Activated CD4-positive, alpha-beta T cell treated with anti-CD3 and anti-CD28 coated beads, Interleukin-2, amount 50 U/mL, for 48 hours (primary cell): ENCODE data around the gene PAPLN.

Source experiments
- DNase-seq, 2 experiments: peaks; one replicate each; pipeline ENCODE4 v3.0.0-alpha.2; 2020

PAPLN gene

DNA sequence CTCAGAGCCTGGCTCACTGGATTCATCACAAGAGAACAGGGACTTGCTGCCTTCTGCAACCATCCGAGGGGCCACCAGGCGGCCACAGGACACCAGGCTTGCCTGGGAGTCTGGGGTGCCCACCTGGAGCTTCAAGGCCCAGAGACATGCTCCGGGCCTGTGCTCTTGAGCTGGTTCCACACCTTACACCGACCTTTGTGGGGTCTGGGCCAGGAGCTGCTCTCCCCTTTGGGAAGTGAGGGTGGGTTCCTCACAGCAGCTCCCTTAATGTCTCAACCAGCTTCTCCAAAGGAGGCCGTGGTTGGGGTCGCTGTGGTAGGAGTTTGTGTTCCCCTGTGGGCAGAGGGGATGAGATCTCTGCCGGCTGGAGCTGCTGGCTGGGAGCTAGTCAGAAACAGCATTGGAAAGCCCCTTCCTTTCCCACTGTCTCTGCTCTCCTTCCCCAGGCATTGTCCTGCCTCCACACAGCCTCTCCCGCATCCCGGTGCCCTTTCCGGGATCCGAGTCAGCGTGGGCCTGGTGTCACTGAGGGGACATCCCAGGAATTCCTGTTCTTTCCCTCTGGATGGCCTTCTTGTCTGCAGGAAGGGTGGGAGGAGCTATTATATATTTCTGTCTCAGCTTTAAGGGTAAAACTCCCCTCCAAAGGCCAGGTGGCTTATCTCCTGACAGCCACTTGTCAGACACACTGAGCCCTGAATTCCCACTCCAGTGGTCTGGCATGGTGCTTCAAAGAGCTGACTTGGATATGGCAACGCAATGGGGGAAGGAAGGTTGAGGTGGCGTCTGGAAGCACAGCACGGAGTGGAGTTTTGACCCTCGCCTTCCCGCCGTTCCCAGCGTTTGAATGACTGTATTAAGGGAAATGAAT lies 5.1 kb upstream of the PAPLN start:
- DNase-seq, result no peak

DNA sequence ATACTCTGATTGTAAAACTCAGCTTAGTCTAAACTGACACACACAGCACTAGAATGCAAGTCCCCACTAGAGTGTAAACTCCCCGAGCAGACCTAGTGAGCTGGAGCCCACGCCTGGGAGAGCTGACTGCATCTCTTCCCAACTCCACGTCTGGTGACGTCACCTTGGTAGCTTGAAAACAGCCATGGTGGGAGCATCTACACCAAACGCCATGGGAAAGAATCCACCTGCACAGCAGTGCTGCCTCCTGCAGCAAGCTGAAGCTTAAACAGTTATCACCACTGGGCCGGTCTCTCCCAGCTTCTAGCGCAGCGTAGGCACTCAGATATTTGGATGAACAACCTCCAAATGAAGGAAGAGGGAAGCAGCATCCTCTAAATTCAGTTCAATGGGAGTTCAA lies 4.3 kb upstream of the PAPLN start:
- no peak for DNase-seq

DNA sequence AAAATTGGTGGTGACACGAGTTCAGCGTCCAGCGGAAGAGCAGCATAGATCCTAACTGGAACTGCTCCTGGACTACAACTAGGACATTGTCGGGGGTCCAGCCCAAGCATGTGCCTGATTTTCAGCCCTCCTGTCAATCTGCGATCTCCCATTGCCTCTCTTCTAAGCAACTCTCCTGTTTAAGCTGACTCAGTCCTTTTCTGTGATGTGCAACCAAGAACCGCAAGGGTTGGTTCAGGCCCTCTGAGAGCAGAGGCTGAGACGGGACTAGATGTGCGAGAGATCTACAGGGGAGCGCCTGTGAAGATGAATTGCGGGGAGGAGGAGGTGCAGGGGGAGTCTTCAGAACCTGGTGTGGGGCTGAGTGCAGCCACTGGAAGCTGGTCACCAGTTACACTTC lies 3.7 kb upstream of the PAPLN start:
- no peak for DNase-seq

DNA sequence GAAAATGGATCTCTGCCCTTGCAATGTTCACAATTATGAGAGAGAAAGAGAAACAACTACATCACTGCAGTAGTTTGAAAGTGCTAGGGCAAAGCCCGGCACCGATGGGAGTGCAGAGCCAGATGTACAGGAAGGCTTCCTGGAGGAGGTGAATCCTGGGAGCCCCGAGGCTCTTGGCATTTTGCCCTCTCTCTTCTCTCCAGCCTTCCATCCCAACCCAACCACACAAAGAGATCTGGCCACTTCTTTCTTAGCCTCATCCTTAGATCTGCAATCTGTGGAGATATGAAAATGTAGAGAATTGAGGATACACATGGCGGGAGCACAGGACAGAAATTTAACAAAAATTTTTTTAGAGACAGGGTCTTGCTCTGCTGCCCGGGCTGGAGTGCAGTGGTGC lies 3.3 kb upstream of the PAPLN start:
- no peak for DNase-seq

DNA sequence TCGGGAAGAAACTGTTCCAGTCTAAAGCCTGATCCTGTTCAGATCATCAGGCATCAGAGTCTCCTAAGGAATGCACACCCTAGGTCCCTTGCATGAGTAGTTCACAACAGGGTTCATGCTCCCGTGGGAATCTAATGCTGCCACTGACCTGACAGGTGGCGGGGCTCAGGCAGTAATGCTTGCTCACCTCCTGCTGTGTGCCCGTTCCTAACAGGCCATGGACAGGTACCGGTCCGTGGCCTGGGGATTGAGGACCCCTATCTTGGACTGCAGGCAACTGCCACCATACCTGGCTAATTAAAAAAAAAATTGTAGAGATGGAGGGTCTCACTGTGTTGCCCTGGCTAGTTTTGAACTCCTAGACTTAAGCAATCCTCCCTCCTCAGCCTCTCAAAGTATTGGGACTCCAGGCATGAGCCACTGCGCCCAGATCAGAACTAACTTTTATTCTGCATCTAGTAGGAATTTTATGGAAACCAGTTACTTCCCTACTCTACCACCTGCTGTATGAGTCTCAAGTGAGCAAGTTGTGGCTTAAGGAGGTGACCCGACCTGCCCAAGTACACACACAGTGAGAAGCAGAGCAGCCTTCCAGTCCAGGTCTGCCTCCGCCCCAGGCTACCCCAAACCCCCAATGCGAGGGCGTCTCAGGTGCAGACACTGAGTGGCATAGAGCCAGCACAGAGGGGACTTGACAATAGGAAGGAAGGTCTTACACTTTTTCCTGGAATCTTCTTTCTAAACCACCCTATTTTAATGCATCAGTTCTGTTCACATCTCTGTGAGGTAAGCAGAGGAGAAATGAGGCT lies 2.5 kb upstream of the PAPLN start:
- DNase-seq, result no peak

DNA sequence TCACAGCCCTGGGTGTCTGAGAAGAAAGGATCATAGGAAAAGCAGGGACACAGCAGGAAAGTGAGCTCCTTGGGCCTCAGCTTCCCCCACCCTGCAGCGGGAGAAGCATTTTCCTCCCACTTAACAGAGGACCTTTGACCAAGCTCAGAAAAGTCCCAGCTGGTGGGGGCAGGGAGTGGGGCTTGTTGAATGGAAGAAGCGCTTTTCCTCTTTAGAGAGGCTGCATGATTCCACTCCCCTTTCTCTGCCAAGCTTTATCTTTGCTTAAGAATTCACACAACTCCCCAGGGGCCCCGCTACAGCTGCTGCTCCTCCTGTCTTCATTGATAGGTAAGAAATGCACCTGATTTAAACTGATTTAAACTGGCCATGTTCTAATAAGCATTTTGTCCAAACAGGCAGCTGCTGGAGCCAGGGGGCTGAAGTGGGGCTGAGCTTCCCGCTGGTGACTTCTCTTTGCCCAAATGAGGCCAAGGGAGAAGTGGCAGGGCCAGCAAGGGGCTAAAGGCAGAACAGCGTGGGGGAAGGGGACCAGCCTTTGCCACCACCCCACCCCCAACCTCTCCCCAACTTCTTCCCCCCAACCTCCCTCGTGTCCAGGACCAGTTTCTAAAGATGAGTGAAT lies 1.7 kb upstream of the PAPLN start:
- no peak for DNase-seq

DNA sequence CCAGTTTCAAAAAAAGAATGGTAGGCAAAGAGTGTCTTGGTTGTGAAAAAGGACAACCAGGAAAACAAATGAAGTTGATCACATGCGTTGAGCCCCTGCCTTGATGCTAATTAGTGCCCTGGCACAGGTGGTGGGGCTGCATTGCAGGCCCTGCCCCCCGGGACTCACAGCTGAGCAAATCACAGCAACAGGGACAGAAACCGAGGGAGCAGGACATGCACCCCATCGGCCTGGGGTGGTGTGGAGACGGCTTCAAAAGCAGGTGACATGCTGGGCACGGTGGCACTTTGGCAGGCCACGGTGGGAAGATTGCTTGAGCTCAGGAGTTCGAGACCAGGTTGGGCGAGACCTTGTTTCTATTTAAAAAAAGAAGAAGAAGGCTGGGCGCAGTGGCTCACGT lies 1.1 kb upstream of the PAPLN start:
- DNase-seq, result no peak

DNA sequence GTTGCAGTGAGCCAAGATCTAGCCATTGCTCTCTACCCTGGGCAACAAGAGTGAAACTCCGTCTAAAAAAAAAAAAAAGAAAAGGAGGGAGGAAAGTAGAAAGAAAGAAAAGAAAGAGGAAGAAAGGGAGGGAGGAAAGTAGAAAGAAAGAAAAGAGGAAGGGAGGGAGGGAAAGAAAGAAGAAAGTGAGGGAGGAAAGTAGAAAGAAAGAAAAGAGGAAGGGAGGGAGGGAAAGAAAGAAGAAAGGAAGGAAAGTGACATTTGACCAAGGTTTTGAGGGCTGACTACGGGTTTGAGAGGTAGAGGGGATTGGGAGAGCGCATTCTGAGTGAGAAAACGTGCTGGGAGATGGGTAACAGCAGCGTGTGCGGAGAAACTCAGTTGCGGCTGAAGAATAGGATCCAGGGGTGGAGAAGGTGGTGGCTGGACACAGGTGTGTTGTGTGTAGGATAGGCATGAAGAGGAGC lies 521 bp upstream of the PAPLN start:
- no peak for DNase-seq

DNA sequence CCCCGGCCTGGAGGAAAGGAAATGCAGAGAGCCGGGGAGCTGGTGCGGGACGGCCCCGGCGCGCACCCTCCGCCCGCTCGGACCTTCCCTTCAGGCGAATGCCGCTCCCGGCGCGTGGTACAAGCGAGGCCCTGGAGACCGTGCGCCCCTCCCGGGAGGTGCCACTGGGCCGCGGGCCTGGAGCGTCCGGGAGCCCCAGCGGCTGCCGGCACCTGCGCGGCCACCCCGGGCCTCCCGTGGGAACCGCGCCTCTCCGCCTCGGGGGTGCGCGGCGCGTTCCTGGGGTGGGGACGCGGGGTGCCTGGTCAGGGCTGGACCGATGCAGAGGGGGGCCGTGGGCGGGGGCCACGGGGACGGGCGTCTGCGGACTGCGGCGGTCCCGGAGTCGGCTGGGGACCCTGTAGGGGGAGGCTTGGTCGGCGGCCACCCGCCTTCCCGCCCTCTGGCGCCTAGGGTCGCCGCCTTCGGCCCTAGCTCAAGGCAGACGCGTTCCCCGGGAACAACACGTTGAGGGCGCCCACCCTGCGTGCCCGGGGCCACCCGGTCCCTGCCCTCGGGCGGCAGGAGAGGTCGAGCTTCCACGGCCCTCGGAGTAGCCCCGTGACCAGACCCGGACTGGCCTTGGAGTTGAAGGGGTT lies 599 bp downstream of the PAPLN start:
- DNase-seq, result no peak

DNA sequence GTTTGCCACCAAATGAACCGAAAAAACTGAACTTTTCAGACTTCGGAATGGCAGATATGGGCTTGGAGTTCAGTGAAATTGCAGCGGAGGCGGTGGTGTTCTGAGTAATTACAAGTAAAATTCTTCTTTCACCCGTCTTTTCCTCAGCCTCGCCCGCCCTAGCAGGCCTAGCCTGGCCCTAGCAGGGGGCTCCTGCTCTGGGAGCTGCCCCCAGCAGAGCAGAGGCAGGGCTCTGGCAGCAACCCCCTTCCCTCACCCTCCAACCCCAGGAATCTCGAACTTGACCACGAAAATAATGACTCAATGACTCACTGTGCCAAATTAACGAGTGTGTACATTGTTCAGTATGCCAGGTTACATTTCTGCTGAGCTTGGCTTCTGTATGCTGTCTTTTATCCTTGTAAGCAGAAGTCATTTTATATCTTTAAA lies 1.1 kb downstream of the PAPLN start:
- peak in 1 of 2 experiments; percentile 28 for DNase-seq

DNA sequence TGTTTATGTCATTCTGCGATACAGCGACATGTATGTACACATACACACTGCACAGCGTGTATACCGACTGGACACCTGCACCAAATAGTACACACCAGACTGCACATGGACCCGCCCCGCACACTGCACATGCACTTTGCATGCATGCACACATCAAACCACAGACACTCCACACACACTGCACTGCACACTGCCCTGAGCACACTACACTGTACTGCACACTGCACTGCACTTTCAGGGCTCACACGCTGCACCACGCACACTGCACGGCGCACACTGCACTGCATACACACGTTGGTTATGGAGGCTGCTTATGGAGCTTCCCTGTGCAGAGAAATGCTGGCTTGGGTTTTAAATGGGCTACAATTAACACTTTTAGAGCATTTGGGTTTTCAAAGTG lies 1.6 kb downstream of the PAPLN start:
- DNase-seq, result no peak

DNA sequence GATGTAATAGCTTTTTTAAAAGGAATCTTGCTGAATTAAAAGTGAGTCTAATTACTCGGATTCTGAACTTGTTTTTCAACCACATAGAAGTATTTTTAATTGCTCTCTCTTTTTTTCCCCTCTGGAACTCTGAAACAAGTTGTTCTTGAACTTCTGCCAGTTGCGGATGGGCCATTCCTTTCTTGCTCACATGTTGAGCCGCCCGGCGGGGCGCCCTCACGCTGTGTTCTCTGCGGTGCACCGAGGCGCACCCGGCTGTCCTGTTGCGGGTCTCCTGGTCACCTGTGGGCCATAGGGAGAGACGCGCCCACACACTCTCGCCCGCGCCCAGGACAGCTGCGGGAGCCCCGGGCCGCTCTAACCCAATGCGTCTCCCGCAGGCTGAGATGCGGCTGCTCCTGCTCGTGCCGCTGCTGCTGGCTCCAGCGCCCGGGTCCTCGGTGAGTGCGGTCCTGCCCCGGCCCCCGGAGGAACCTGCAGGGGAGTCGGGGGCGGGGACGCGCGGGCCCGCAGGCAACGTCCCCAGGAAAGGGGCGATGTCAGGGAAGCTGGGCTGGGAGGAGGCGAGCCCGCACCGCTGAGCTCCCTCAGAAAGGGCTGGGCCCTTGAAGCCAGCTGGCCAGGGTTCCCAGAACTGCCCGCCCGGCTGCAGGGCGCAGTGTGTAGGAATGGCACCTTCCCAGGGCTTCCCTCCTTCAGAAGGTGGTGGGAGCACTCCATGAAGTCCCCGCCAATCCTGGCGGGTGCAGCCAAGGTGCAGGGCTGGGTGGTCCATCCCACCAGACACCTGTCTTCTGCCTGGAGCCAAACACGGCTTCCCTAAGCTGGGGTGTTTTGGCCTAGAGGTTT lies 2.3 kb downstream of the PAPLN start:
- DNase-seq, result no peak

DNA sequence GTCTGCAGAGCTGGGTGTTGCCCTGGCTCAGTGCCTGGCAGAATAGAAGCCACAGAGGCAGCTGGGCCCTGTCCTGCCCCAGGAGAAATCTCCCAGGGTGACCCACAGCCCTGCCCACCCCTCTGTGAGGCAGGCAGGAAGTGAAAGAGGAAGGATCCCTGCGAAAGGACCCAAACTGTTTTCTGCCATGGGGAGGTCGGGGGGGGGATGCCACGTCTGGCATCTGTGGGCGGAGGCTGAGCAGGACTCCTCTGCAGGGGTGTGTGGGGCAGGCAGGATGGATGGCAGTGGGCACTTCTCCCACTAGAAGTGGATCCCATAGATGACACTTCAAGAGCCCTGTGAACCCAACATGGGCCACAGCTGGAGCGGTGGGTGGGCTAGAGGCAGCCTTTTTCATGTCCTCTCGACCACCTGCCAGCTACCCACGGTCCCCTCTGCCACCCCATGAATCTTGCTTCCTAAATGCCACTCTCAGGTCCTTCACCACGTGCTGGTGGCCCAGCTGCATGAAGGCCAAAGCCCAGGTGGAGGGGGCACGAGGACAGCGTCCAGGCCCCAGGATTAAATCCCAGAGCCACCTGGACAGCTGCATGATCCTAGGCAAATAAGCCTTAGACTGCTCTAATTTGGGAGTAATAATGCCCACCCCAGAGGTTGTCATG lies 3.6 kb downstream of the PAPLN start:
- DNase-seq, result no peak

DNA sequence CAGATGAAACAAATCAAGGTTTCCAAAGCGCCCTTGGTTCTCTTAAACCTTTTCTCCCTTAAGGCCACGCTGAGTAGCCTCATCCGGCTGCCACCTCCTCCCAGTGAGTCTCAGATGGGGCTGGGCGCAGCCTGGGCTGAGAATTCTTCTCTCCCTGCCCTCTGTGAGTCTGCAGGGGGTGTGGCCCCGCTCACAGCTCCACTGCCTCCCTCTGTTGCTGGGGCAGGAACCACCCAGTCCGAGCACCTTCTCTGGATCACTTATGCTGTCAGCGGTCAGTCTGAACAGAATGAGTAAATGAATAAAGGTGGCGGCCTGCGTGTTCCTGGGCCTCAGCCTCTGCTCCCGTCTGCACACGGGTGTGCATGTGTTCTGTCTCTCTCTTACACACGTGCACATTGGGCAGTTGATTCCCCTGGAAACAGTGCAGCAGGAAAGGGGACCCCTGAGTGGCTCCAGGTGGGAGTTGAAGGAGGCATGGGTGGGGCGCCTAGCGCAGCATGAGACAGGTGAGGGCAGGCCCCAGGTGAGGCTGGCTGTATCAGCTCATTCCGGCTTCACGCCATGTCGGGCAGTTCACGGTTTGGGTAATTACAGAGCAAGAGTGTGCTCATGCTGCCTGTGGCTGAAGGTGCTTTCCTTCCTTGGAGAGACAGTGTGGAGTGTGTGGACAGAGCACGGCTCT lies 4.3 kb downstream of the PAPLN start:
- no peak for DNase-seq

DNA sequence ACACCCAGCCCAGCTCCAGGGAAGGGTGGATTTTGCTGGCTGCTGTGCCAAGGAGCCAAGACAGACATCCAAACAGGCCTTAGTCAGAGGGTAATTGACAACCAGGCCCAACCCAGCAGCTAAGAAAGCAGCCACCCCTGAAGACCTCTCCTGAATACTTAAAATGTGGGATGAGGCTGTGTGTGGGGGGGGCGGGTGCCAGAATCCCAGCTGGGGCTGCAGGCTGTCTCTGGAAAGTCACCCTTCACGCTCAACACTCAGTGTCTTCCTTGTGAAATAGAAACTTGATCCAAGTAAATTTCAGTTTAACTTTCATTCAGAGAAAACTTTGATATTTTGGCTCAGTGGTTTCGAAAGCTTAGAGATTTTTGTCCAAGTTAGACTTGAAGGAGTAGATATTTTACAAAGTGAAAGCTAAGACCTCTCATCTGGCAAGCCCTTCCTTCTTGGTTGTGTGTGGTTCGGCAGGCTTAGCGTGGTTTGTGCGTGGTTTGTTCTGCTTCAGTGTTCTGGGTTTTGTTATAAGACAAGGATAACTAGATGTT lies 5.1 kb downstream of the PAPLN start:
- no peak for DNase-seq

DNA sequence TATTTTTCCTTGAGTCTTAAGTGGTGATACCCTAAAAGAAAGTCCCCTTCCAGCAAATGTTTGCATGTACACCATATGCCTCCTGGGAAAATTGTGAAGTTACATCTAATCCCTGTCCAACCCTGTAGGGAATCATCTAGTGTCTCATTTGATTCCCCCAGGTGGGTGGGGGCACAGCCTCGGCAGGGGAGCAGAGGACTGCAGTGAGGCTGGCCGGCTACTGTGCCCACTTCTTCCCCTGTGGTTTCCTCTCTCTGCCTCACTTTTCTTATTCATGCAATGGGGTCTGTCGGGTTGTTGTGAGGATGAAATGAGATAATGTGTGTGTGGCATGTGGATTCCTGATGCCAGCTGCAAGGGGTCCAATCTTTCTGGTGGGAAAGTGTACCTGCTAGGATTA lies 6.0 kb downstream of the PAPLN start:
- DNase-seq, result no peak

DNA sequence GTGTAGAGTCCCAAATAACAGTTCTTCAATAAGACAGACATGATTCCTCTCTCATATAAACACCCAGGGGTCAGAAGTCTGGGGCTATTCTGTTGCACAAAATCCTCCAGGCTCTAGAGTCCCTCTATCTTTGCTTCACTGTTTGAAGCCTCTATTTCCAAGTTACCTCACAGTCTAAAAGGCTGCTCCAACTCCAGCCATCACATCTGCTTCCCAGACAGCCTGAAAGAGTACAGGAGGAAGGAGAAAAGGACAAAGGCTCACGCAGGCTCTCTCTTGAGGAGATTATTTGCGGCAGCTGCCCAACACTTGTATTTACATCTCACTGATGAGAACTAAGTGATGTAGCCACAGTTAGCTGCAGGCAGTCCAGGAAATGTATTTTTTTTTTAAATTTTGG lies 6.4 kb downstream of the PAPLN start:
- no peak for DNase-seq

DNA sequence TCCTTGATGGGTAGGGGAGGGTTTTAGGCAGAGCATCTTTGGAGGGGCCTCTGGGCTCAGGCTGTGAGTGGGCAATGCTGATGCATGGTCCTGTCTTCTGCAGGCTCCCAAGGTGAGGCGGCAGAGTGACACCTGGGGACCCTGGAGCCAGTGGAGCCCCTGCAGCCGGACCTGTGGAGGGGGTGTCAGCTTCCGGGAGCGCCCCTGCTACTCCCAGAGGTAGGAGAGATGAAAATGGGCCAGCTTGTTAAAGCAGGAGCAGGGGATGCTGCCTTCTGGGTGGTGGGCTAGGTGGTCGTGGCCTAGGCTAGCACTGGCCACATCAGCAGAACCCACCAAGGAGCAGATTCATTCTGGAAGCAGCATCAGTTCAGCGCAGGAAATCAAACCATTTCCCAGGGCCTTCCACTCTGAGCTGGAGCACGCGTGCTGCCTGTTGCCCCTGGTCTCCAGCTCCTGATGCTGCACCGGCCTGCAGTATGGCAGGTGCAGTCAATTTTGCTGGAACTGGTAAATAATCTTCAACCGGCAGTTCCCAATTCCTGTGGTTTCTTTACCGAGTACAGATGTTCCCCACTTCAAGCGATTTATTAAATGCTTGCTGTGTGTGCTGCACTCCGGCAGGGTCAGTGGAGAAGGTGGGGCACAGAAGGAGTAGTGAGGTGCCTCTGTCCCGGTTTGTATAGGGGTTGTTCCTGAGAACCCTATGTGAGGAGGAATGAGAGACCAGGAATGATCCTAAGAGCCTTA lies 7.4 kb downstream of the PAPLN start:
- DNase-seq, result no peak

DNA sequence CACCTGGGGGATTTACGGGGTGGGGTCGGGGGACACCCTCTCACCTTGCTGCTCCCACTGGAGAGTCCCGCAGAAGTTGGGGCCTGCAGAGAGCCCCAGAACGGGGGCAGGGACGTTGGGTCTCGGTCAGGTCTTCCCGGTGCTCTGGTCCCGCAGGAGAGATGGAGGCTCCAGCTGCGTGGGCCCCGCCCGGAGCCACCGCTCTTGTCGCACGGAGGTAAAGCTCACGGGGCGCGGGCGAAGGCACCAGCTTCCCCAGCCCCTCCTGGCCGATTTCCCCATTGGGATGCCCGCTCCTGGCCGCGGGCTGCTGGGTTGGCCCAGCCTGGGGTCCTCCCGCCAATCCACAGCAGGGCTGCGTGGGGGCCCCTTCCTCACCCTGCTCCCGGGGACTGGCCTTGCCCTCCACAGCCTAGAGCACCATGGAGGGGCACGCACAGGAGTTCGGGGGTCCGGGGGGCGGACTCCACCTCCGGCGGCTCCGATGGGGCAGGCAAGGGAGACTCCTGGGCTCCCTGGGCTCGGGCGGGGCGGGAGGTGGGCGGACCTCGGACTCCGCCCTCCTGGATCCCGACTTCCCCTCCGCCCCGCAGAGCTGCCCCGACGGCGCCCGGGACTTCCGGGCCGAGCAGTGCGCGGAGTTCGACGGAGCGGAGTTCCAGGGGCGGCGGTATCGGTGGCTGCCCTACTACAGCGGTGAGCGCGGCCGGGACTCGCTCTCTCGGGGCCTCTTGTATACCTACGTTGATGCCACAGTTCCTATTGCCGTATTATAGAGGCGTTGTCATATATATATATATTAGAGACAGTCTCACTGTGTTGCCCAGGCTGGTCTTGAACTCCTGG lies 8.4 kb downstream of the PAPLN start:
- peak; percentile 50 to 61 for DNase-seq
